ENCODE data around the gene HS6ST1. TPM values are rescaled to one million over a fixed set of nuclear protein-coding genes. Genes with fewer than 3 reads are reported as not detected.

HS6ST1 gene
- total RNA-seq, 2 donors from 2014 or later, result 69.0 to 233 TPM

DNA sequence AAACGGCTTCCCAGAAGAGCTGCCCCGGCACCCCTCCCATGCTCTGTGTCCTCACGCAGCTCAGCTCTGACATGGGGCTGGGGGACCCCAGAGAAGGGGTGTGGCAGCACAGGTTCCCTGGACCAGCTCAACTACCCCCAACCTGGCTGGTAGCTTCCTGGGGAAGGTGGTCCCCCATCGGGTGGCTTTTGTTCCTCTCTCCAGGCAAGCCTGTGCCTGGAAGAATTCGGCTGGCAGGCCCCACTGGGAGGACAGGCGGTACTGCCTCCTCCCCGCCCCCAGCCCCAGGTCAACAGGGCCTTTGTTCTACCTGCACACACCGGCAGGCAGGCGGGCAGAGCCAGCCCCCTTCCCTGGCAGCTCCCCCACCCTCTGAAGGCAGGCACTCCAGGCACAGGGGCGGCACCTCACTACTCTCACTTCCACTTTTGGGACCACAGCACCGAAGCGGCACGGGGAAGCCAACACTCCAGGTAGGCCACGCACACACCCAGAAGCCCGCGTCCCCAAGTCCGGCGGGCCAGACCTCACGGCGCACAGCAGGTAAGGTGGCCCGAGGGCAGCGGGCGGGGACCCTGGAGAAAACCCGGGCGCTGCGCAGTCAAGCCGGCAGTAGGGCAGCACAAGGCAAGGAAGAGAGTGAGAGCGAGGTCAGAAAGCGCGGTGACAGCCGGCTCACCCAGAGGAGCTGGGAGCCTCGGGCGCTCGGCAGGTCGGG, 1.3 kb downstream of the HS6ST1 start:
- intact Hi-C loops (cut with DNase I), result no loop called here
- Histone ChIP-seq H3K4me3 (peak overlapping the region; percentile 56 to 71), H3K36me3 (no peaks in the 10 kb centered on the region), H3K9me3 (no peaks in the 10 kb centered on the region), H3K27me3 (replicated peaks; ENCODE audit: insufficient read depth) (no peaks in the 10 kb centered on the region), H3K27ac (peak overlapping the region; percentile 53 to 62), H3K4me1 (replicated peaks) (no peaks in the 10 kb centered on the region)
- peak; percentile 31 for DNase-seq (ENCODE audit: low spot score)
- 1% methylated on average over 35 of the region's 35 CpGs for WGBS
- TF ChIP-seq, protein P1, sequence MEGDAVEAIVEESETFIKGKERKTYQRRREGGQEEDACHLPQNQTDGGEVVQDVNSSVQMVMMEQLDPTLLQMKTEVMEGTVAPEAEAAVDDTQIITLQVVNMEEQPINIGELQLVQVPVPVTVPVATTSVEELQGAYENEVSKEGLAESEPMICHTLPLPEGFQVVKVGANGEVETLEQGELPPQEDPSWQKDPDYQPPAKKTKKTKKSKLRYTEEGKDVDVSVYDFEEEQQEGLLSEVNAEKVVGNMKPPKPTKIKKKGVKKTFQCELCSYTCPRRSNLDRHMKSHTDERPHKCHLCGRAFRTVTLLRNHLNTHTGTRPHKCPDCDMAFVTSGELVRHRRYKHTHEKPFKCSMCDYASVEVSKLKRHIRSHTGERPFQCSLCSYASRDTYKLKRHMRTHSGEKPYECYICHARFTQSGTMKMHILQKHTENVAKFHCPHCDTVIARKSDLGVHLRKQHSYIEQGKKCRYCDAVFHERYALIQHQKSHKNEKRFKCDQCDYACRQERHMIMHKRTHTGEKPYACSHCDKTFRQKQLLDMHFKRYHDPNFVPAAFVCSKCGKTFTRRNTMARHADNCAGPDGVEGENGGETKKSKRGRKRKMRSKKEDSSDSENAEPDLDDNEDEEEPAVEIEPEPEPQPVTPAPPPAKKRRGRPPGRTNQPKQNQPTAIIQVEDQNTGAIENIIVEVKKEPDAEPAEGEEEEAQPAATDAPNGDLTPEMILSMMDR (IDR thresholded peaks at IDR 0.05), result no peak
- TF ChIP-seq POLR2A (IDR thresholded peaks at IDR 0.05) (no peak), POLR2AphosphoS5 (IDR thresholded peaks at IDR 0.05) (no peak)

DNA sequence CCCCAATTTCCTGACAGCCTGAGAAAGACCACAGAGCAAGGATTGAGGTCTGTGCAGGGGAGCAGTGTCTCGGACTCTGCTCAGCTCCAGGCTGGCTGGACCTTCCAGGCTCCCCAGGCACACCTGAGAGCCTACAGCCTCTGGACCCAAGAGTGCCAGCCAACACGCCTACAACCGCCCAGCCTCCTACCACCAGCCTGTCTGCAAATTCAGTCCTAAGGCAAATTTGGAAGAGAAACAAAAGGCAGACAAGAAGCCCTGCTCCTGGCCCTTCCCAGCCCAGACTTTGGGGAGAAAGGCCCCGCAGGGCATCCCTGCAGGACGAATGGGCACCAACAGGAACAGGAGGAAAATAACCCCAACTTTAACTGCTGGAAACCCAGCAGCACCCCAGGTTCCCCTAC, 1.9 kb downstream of the HS6ST1 start:
- H3K27ac ChIP-seq, result peak overlapping the region; percentile 53 to 62
- H3K4me3 ChIP-seq, result peak overlapping the region; percentile 56 to 71
- peak; percentile 14 for DNase-seq (ENCODE audit: low spot score)
- H3K4me1 ChIP-seq (replicated peaks), result no peaks in the 10 kb centered on the region
- H3K36me3 ChIP-seq, result no peaks in the 10 kb centered on the region
- no peaks in the 10 kb centered on the region for H3K9me3 ChIP-seq
- no peaks in the 10 kb centered on the region for H3K27me3 ChIP-seq (replicated peaks; ENCODE audit: insufficient read depth)
- TF ChIP-seq POLR2AphosphoS5 (IDR thresholded peaks at IDR 0.05) (no peak), POLR2A (IDR thresholded peaks at IDR 0.05) (no peak)
- TF ChIP-seq, protein P1 (IDR thresholded peaks at IDR 0.05), result no peak
- intact Hi-C loops (cut with DNase I), result no loop called here
- WGBS, result 26% methylated on average over 5 of the region's 5 CpGs

DNA sequence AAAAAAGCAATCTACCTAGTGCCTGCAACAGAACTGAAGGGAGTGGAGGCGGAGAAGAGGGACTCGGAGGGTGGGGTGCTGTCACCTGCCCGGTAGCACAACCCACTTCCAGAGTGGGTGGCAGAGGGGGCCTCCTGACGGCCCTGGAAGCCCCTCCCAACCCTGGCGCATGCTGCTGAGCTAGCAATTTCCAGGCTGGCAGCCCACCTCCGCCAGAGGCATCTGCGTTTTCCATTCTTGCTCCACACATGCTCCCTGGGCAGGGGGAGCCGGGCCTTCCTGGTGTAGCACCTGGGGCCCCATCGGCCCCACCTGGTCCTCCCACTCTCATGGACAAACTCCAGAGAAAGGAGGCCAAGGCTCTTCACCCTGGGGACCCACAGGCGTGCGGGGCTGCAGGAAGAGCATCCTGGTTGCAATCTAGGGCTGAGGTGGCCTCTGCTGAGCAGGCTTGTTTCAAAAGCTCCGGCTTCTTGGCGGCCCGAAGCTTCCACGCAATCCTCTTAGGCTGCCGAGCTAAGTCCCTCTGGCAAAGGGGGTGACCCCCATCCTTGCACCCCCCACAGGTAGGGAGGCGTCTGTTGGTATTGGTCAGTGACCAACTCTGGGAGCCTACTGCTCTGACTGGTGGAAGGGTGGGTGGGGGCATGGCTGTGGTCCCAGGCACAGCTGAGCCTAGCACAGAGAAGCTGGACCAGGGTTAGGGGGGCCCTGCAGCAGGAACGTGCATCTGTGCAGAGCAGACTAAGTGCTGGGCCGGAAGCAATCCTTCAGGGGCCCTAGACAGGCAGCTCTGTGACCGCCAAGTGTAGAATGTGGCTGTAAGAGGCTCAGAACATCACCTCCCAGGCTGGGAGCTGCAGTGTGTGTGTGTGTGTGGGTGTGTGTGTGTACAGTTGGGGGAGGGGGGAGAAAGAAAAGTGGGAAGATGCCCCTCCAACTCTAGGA, 2.6 kb downstream of the HS6ST1 start:
- Histone ChIP-seq H3K27ac (peak overlapping the region in 1 of 2 donors; percentile 62), H3K4me3 (peak overlapping the region; percentile 56 to 71), H3K9me3 (no peaks in the 10 kb centered on the region), H3K4me1 (replicated peaks) (no peaks in the 10 kb centered on the region), H3K27me3 (replicated peaks; ENCODE audit: insufficient read depth) (no peaks in the 10 kb centered on the region), H3K36me3 (no peaks in the 10 kb centered on the region)
- TF ChIP-seq POLR2A (IDR thresholded peaks at IDR 0.05) (no peak), POLR2AphosphoS5 (IDR thresholded peaks at IDR 0.05) (no peak)
- TF ChIP-seq, protein P1 (IDR thresholded peaks at IDR 0.05), result no peak
- 32% methylated on average over 14 of the region's 20 CpGs for WGBS
- intact Hi-C loops (cut with DNase I), result no loop called here
- peak; percentile 10 for DNase-seq (ENCODE audit: low spot score)

GRCh38 chr2:128315122-128315828, 3.4 kb downstream of the HS6ST1 start:
- WGBS, result 55% methylated on average over 12 of the region's 12 CpGs
- H3K27me3 ChIP-seq (replicated peaks; ENCODE audit: insufficient read depth), result no peaks in the 10 kb centered on the region
- no peak for TF ChIP-seq POLR2AphosphoS5 (IDR thresholded peaks at IDR 0.05)
- no peak for TF ChIP-seq POLR2A (IDR thresholded peaks at IDR 0.05)
- TF ChIP-seq, protein P1 (IDR thresholded peaks at IDR 0.05), result no peak
- no peaks in the 10 kb centered on the region for H3K4me1 ChIP-seq (replicated peaks)
- no peak overlapping the region for H3K27ac ChIP-seq
- no peaks in the 10 kb centered on the region for H3K9me3 ChIP-seq
- peak; percentile 7 for DNase-seq (ENCODE audit: low spot score)
- intact Hi-C loops (cut with DNase I), result no loop called here
- no peaks in the 10 kb centered on the region for H3K36me3 ChIP-seq
- peak overlapping the region in 1 of 2 donors; percentile 56 for H3K4me3 ChIP-seq

Measured in prostate gland (tissue), 2 donors.